ENCODE measurements around the gene ALG2. TPM values are rescaled to one million over a fixed set of nuclear protein-coding genes. Genes with fewer than 3 reads are reported as not detected.

ALG2 gene
- total RNA-seq, 6 experiments from 2014 or later: 26.2 to 32.6 (median 27.7) TPM

DNA sequence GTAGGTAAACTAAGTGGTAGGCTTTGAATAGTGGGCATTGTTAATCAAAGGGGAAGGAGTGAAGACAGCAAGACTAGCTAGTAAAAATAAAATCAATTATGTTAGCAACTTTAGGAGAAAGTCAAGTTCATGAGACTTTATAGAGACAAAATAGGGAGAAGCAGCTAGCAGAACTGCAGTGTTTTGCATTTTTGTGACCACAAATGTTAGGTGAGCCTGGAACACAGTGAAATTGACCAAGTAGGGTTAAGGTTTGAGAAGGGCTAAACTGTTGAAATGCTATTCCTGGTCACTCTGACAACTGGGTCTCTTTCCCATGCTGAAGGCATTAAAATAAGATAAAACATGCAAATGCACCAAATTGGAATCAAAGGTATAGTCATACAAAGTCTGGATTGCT is 13.3 kb upstream of the ALG2 start:
- no peak overlapping the region for H3K27ac ChIP-seq
- H3K36me3 ChIP-seq: peaks cover 0 to 25% (median 3%) of the 10 kb centered on the region in 4 donors
- no peak overlapping the region for H3K4me3 ChIP-seq
- peaks cover 0 to 9% (median 0%) of the 10 kb centered on the region in 4 donors for H3K4me1 ChIP-seq
- intact Hi-C loops (cut with DNase I): no loop called here
- DNase-seq (no peak), ATAC-seq (no peak)
- no peaks in the 10 kb centered on the region for H3K9me3 ChIP-seq
- TF ChIP-seq, protein P1, sequence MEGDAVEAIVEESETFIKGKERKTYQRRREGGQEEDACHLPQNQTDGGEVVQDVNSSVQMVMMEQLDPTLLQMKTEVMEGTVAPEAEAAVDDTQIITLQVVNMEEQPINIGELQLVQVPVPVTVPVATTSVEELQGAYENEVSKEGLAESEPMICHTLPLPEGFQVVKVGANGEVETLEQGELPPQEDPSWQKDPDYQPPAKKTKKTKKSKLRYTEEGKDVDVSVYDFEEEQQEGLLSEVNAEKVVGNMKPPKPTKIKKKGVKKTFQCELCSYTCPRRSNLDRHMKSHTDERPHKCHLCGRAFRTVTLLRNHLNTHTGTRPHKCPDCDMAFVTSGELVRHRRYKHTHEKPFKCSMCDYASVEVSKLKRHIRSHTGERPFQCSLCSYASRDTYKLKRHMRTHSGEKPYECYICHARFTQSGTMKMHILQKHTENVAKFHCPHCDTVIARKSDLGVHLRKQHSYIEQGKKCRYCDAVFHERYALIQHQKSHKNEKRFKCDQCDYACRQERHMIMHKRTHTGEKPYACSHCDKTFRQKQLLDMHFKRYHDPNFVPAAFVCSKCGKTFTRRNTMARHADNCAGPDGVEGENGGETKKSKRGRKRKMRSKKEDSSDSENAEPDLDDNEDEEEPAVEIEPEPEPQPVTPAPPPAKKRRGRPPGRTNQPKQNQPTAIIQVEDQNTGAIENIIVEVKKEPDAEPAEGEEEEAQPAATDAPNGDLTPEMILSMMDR (IDR thresholded peaks at IDR 0.05): no peak
- TF ChIP-seq POLR2A (IDR thresholded peaks at IDR 0.05): no peak
- no peaks in the 10 kb centered on the region for H3K27me3 ChIP-seq

DNA sequence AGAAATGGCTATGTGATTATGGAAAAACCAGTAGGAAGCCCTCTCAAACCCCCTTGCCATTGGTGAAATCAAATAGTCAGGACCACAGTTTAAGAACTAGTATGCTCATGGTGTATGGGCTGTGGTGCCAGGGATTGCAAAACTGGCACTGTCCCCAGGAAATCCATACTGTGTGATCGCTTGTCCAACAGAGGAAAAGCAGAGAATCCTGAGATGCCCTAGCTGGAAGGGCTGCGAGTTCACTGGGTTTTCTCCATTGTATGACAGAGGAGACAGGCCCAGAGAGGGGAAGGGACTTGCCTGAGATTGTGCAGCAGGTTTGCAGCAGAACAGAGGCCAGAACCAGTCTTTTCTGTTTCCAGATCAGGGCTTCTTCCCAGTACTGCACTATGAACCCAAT is 12.9 kb upstream of the ALG2 start:
- WGBS (ENCODE audit: insufficient coverage, low coverage, low lambda C conversion rate, missing lambda C conversion rate): no CpG with 5 or more reads among the region's 2 CpGs
- intact Hi-C loops (cut with DNase I): no loop called here
- TF ChIP-seq, protein P1 (IDR thresholded peaks at IDR 0.05): no peak
- no peak for TF ChIP-seq POLR2A (IDR thresholded peaks at IDR 0.05)
- Histone ChIP-seq H3K9me3 (no peaks in the 10 kb centered on the region), H3K27ac (no peak overlapping the region), H3K27me3 (no peaks in the 10 kb centered on the region), H3K4me3 (no peak overlapping the region), H3K36me3 (peaks cover 0 to 28% (median 5%) of the 10 kb centered on the region in 4 donors), H3K4me1 (peaks cover 0 to 6% (median 0%) of the 10 kb centered on the region in 4 donors)
- DNase-seq: no peak
- ATAC-seq: no peak

DNA sequence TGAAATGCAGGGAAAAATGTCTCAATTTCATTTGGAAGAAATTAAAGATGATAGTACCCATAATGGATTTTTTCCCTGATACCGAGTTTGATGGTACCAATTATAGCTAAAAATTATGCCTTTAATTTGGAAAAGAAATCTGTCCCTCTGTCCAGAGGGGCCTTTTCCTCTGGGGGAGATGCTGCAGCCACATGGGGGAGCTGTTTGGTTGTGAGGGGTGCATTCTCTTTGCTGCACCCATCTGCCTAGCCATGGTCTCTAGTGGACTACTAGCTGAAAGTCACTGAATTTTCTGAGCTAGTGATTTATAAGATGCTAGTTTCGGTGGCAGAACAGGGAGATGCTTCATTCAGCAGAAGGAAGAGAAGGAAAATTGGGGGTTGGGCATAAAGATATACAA is 10.0 kb upstream of the ALG2 start:
- no peak for DNase-seq
- no peaks in the 10 kb centered on the region for H3K4me1 ChIP-seq
- 48% methylated on average over 2 of the region's 2 CpGs for WGBS (ENCODE audit: insufficient coverage, low coverage, low lambda C conversion rate, missing lambda C conversion rate)

DNA sequence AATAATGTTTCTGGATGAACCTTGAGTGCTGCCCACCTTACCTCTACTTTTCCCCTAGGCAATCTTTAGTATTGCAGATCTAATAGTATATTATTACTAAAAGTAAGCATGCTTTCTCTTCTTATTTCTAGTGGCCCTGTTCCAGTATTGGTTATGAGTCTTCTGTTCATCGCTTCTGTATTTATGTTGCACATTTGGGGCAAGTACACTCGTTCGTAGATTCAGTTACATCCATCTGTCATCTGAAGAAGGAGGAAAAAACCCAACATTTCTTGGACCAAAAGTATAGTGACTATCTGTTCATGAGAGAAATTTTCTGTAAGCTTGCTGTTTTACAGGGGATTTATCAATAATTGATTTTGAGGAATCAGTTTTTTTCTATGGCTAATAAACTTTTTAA is 8.5 kb upstream of the ALG2 start:
- intact Hi-C loops (cut with DNase I): no loop called here
- WGBS (ENCODE audit: insufficient coverage, low coverage, low lambda C conversion rate, missing lambda C conversion rate): 92% methylated on average over 3 of the region's 3 CpGs
- DNase-seq (no peak), ATAC-seq (no peak)
- H3K27ac ChIP-seq: no peak overlapping the region
- H3K27me3 ChIP-seq: no peaks in the 10 kb centered on the region
- peaks cover 0 to 49% (median 16%) of the 10 kb centered on the region in 4 donors for H3K36me3 ChIP-seq
- no peak overlapping the region for H3K4me3 ChIP-seq
- no peaks in the 10 kb centered on the region for H3K9me3 ChIP-seq
- H3K4me1 ChIP-seq: no peaks in the 10 kb centered on the region
- TF ChIP-seq, protein P1 (IDR thresholded peaks at IDR 0.05): no peak
- TF ChIP-seq POLR2A (IDR thresholded peaks at IDR 0.05): no peak

More for the DNA sequence above, 10.0 kb upstream of the ALG2 start:
- intact Hi-C loops (cut with DNase I): no loop called here
- H3K27me3 ChIP-seq: no peaks in the 10 kb centered on the region
- TF ChIP-seq, protein P1 (IDR thresholded peaks at IDR 0.05): peak; percentile 9 to 48 (median 38)
- no peak for TF ChIP-seq POLR2A (IDR thresholded peaks at IDR 0.05)
- peaks cover 0 to 49% (median 16%) of the 10 kb centered on the region in 4 donors for H3K36me3 ChIP-seq
- ATAC-seq: peak in 3 of 4 donors; percentile 26 to 47 (median 44)
- no peak overlapping the region for H3K4me3 ChIP-seq
- H3K9me3 ChIP-seq: no peaks in the 10 kb centered on the region
- H3K27ac ChIP-seq: no peak overlapping the region

DNA sequence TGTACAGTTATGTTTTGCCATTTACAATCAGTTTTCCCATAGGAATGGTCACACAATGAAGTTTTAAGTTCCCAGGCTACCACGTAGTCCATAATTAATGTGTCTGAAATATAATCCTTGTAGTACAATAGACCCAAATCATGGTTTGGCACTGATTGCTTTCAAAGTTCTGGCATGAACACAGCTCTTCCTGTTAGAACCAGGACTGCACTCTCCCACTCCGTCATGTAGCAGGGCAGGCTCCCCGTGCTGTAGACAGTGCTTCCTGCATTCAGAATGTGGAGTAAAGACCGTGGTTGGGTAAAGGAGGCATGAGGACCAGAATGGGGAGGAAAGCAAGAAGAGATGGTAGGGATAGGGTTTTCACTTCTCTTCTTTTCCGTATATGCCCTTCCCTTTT is 4.3 kb upstream of the ALG2 start:
- TF ChIP-seq, protein P1 (IDR thresholded peaks at IDR 0.05): no peak
- TF ChIP-seq POLR2A (IDR thresholded peaks at IDR 0.05): no peak
- Histone ChIP-seq H3K27me3 (no peaks in the 10 kb centered on the region), H3K27ac (no peak overlapping the region), H3K4me3 (no peak overlapping the region), H3K4me1 (peaks cover 0 to 21% (median 9%) of the 10 kb centered on the region in 4 donors), H3K36me3 (peaks cover 0 to 34% (median 16%) of the 10 kb centered on the region in 4 donors), H3K9me3 (no peaks in the 10 kb centered on the region)
- ATAC-seq: no peak
- no peak for DNase-seq
- 86% methylated on average over 5 of the region's 5 CpGs for WGBS (ENCODE audit: insufficient coverage, low coverage, low lambda C conversion rate, missing lambda C conversion rate)
- intact Hi-C loops (cut with DNase I): no loop called here
